ENCODE data around the gene PSME2.
"Not testable (repeated sequence)": the region's sequence is repeated elsewhere in the genome, so short reads cannot be mapped to it uniquely, and the experiment has no call there.

PSME2 gene

GRCh38 chr14:24108336-24108874 is 38.0 kb downstream of the PSME2 start:
- Histone ChIP-seq H3K9me3 (ENCODE audit: control insufficient read depth, insufficient read depth, low read length) (peaks cover 4% of the 10 kb centered on the region), H3K9ac (ENCODE audit: low read depth, low read length) (no peak overlapping the region), H3K36me3 (ENCODE audit: insufficient read depth, low read length) (peaks cover 10% of the 10 kb centered on the region), H3K4me1 (ENCODE audit: insufficient read depth, low read length) (0 out of 2 replicates have a peak, but pooled peaks cover 2% of the 10 kb centered on the region)

- Histone ChIP-seq H3K9me3 (ENCODE audit: control insufficient read depth, insufficient read depth, low read length) (peaks cover 4% of the 10 kb centered on the region), H3K9ac (ENCODE audit: low read depth, low read length) (no peak overlapping the region)
Observed at GRCh38 chr14:24106672-24107271, 39.6 kb downstream of the PSME2 start.

GRCh38 chr14:24105609-24106239 is 40.7 kb downstream of the PSME2 start:
- not testable (repeated sequence) for H3K9me3 ChIP-seq (ENCODE audit: control insufficient read depth, insufficient read depth, low read length); H3K9ac ChIP-seq (ENCODE audit: low read depth, low read length); H3K4me1 ChIP-seq (ENCODE audit: insufficient read depth, low read length)
- H3K36me3 ChIP-seq (ENCODE audit: insufficient read depth, low read length), result peaks cover 24% of the 10 kb centered on the region

More at GRCh38 chr14:24106672-24107271, 39.6 kb downstream of the PSME2 start:
- peaks cover 24% of the 10 kb centered on the region for H3K36me3 ChIP-seq (ENCODE audit: insufficient read depth, low read length)
- H3K4me1 ChIP-seq (ENCODE audit: insufficient read depth, low read length), result 0 out of 2 replicates have a peak, but pooled peaks cover 2% of the 10 kb centered on the region

GRCh38 chr14:24103451-24103850 is 43.0 kb downstream of the PSME2 start:
- Histone ChIP-seq H3K9me3 (ENCODE audit: control insufficient read depth, insufficient read depth, low read length) (peaks cover 4% of the 10 kb centered on the region), H3K9ac (ENCODE audit: low read depth, low read length) (no peak overlapping the region), H3K36me3 (ENCODE audit: insufficient read depth, low read length) (peaks cover 38% of the 10 kb centered on the region), H3K4me1 (ENCODE audit: insufficient read depth, low read length) (no peaks in the 10 kb centered on the region)

GRCh38 chr14:24102357-24103048 is 43.9 kb downstream of the PSME2 start:
- H3K9ac ChIP-seq (ENCODE audit: low read depth, low read length), result no peak overlapping the region
- peaks cover 4% of the 10 kb centered on the region for H3K9me3 ChIP-seq (ENCODE audit: control insufficient read depth, insufficient read depth, low read length)
- no peaks in the 10 kb centered on the region for H3K4me1 ChIP-seq (ENCODE audit: insufficient read depth, low read length)
- H3K36me3 ChIP-seq (ENCODE audit: insufficient read depth, low read length), result peaks cover 41% of the 10 kb centered on the region

- H3K9me3 ChIP-seq (ENCODE audit: control insufficient read depth, insufficient read depth, low read length), result peaks cover 4% of the 10 kb centered on the region
- no peaks in the 10 kb centered on the region for H3K4me1 ChIP-seq (ENCODE audit: insufficient read depth, low read length)
- peaks cover 41% of the 10 kb centered on the region for H3K36me3 ChIP-seq (ENCODE audit: insufficient read depth, low read length)
- no peak overlapping the region for H3K9ac ChIP-seq (ENCODE audit: low read depth, low read length)
Observed at GRCh38 chr14:24100982-24101494, 45.4 kb downstream of the PSME2 start.

GRCh38 chr14:24100197-24100981 is 46.0 kb downstream of the PSME2 start:
- no peaks in the 10 kb centered on the region; the same call in 1 of the 2 replicates for H3K4me1 ChIP-seq (ENCODE audit: insufficient read depth, low read length)
- no peak overlapping the region for H3K9ac ChIP-seq (ENCODE audit: low read depth, low read length)
- H3K9me3 ChIP-seq (ENCODE audit: control insufficient read depth, insufficient read depth, low read length), result peaks cover 3% of the 10 kb centered on the region
- H3K36me3 ChIP-seq (ENCODE audit: insufficient read depth, low read length), result peaks cover 45% of the 10 kb centered on the region

- no peaks in the 10 kb centered on the region; the same call in 1 of the 2 replicates for H3K4me1 ChIP-seq (ENCODE audit: insufficient read depth, low read length)
- H3K9ac ChIP-seq (ENCODE audit: low read depth, low read length), result no peak overlapping the region
- no peaks in the 10 kb centered on the region; the same call in 1 of the 2 replicates for H3K9me3 ChIP-seq (ENCODE audit: control insufficient read depth, insufficient read depth, low read length)
- H3K36me3 ChIP-seq (ENCODE audit: insufficient read depth, low read length), result peaks cover 43% of the 10 kb centered on the region
Observed at GRCh38 chr14:24098927-24099813, 47.2 kb downstream of the PSME2 start.

GRCh38 chr14:24098229-24098926 is 48.0 kb downstream of the PSME2 start:
- Histone ChIP-seq H3K9ac (ENCODE audit: low read depth, low read length) (no peak overlapping the region), H3K9me3 (ENCODE audit: control insufficient read depth, insufficient read depth, low read length) (no peaks in the 10 kb centered on the region; the same call in 1 of the 2 replicates), H3K4me1 (ENCODE audit: insufficient read depth, low read length) (peaks cover 3% of the 10 kb centered on the region), H3K36me3 (ENCODE audit: insufficient read depth, low read length) (peaks cover 35% of the 10 kb centered on the region)

GRCh38 chr14:24096545-24097181 is 49.7 kb downstream of the PSME2 start:
- Histone ChIP-seq H3K9me3 (ENCODE audit: control insufficient read depth, insufficient read depth, low read length) (no peaks in the 10 kb centered on the region; the same call in 1 of the 2 replicates), H3K36me3 (ENCODE audit: insufficient read depth, low read length) (peaks cover 21% of the 10 kb centered on the region), H3K9ac (ENCODE audit: low read depth, low read length) (no peak overlapping the region), H3K4me1 (ENCODE audit: insufficient read depth, low read length) (peaks cover 9% of the 10 kb centered on the region)

GRCh38 chr14:24095271-24096068 is 50.9 kb downstream of the PSME2 start:
- H3K9ac ChIP-seq (ENCODE audit: low read depth, low read length), result peak overlapping the region; percentile 99
- peaks cover 9% of the 10 kb centered on the region for H3K4me1 ChIP-seq (ENCODE audit: insufficient read depth, low read length)
- H3K36me3 ChIP-seq (ENCODE audit: insufficient read depth, low read length), result peaks cover 21% of the 10 kb centered on the region
- H3K9me3 ChIP-seq (ENCODE audit: control insufficient read depth, insufficient read depth, low read length), result no peaks in the 10 kb centered on the region; the same call in 1 of the 2 replicates

GRCh38 chr14:24094841-24095270 is 51.6 kb downstream of the PSME2 start:
- H3K4me1 ChIP-seq (ENCODE audit: insufficient read depth, low read length), result peaks cover 9% of the 10 kb centered on the region
- peaks cover 17% of the 10 kb centered on the region for H3K36me3 ChIP-seq (ENCODE audit: insufficient read depth, low read length)
- no peaks in the 10 kb centered on the region; the same call in 1 of the 2 replicates for H3K9me3 ChIP-seq (ENCODE audit: control insufficient read depth, insufficient read depth, low read length)
- H3K9ac ChIP-seq (ENCODE audit: low read depth, low read length), result peak overlapping the region; percentile 99

Data from ES-I3 (cell line).